ENCODE data around the gene NAP1L1.

Gene NAP1L1

DNA sequence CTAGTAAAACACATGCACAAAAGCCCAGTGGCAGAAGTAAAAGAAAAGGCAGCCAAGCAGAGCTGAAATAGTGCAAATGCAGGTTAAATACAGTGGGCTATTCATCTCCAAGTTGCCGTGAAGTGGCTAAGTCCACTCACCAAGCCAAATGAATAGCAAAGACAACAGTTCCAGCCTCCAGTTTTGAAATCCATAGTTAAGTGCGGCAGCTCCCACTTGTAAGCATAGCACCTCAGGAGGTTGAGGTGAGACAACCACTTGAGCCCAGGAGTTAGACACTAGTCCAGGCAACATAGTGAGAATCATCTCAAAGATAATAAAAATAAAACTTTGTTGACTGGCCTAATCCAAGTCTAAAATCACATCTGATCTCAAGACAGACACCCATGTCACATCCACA lies 43.1 kb downstream of the NAP1L1 start:
- DNase-seq (ENCODE audit: low read depth in 3 of 3): no peak

DNA sequence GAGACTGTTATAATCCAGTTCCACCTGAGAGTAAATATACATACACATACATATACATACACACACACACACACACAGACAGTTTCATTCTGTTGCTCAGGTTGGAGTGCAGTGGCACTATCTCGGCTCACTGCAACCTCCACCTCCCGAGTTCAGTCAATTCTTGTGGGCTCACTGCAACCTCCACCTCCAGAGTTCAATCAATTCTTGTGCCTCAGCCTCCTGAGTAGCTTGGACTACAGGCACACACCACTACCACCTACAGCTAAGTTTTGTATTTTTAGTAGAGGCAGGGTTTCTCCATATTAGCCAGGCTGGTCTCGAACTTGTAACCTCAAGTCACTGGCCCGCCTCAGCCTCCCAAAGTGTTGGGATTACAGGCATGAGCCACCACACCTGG lies 44.0 kb downstream of the NAP1L1 start:
- DNase-seq (ENCODE audit: low read depth in 3 of 3): no peak

DNA sequence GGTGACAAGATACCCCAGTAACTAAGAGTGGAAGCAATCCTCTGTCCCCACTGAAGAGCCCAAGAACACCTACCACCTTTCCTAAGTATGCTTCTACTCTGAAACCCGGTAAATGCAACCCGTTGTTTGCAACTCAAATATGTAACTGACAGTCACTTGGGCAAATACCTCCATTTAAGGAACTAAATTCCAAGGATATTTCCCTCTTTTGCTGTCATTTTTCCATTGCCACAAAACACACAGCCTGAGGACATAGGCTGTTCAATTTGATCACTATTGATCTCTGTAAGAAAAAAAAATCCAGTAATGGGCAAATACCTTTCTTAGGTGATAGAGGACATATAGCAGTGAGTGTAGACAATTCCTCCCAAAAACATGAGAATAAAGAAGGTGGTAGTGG lies 46.3 kb downstream of the NAP1L1 start:
- no peak for DNase-seq (ENCODE audit: low read depth in 3 of 3)

DNA sequence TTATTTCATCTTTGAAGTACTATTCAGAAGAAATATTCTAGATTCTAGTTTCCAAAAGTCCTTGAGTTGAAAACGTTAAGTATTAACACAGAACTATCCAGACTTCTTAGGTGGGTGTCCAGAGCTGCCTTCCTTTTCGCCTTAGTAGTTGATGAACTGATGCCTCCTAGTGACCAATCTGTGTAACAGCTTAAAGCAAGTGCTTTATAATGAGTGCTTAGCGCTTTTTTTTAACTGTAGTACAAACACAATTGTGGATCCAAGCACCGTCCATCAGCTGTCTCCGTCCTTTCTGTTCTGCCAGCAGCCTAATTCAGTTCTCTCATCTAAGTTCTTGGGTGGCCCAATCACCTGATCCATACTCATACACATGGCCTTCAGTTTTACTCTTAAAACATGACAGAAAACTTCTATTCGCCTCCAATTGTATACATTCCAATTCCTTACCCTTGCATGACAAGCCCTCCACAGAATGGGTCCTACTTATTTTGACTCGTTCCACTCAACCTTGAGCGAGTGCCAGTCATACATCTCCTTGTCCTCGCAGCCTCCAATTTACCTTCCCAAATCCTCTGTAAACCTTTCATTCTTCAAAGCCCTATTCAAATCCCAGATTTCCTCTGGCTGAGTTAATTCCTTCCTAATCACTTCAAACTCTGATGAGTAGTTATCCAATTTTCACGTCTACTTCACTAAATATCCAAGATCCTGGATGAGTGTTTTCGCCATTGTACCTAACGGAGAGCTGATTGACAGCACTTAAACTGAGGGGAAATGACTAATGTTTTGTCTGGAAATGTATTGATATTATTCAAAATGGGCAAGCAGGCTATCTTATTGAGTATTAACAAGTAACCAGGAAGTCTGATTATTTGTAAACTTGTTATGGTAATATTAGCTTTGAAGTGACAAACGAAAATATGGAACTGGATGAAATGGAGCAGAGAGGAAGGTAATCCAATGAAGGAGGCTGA lies 47.1 kb downstream of the NAP1L1 start:
- no peak for DNase-seq (ENCODE audit: low read depth in 3 of 3)

DNA sequence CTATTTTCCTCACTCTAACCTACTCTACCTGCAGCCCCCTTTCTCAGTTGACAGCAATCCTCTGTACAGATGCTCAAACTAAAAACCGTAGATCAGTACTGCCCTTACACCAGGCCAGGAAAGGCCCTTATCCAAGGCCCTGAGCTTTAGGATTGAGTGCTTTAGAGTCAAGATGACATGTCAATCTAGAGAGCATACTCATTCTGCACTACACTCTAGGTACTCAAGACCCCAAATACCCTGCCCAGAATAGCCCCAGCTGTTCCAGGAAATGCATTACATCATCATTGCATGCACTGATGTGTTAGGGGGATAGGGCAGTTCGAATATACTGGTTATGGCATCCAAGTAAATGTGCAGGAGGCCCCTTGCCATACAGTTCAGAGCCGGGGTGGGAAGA lies 49.4 kb downstream of the NAP1L1 start:
- DNase-seq (ENCODE audit: low read depth in 3 of 3): no peak

DNA sequence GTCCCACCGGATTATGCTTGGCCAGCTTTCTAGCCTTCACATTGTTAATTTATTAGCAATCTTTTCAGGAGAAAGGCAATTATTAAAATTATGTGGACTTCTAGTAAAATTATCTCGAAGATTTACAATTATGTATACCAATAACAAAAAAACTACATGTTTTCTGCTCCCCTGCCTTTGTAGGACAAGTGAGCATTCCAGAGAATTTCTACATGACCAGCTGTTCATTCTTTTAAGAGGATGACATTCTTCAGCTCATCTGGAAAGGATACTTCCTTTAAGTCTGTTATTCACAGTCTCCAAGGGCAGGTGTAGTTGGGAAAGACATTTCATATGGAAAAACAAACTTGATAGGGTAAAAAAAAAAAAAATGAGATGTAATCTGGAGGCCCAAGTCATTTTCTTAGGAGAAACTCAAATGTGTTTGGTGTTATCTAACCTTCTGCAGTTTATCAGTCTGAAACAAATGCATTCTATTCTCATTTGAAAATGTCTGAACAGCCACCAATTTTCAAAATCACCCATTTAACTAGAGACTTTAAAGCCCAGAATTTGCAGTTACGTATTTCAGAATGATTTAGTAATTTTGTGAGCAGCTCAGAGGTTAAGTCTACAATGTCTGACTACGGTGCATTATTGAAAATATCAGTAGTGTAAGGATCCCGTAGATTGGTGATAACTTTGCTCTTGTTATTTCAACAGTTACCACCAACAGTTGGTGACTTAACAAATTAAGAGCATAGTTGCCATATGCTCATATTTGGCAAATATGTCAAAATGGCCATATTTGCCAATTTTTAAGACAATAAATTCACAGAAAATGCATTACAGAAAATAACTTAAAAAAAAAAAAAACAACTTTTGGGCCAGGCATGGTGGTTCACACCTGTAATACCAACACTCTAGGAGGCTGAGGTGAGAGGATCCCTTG lies 51.1 kb downstream of the NAP1L1 start:
- DNase-seq (ENCODE audit: low read depth in 3 of 3): no peak

DNA sequence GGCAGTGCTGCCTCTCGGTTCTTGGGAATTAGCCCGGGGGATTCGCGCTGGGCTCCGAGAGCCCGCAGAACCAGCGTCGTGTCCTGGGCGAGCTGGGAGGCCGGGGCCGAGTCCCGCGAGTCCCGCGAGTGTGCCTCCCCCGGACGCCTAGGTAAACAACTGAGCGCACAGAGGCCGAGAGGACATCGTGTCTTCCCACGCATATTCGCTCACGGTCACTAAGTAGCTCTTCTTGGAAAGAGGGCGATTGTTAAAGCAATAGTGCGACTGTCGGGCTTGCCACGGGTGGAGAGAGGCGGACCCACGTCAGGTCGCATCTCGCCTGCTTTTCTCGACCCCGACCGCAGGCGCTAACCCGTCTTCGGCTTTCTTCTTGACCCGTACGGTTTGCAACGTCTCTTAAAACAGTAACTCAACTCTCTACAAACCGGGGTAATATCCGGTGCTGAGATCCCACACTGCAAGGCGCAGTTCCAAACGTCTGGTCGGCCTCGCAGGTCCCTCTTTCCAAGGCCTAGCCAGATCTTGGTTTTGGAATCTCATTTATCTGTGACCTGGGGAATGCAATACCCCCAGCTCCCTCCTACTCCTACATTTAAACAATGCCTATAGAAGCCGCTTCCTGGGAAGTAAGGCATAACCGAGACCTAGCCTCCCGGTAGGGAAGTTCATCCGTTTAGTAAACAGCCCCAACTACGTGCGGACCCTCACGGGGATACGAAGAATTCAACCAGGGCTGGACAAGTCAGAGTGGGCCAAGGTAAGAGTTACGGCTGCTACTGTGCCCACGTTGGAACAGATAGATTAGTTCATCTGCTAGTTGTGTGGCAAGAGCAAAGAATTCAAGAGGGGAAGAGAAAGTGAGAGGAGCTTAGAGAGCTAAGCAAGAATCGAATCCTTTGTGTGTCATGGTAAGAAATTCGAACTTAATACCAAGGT lies 52.2 kb downstream of the NAP1L1 start:
- peak in 1 of 3 experiments; percentile 37 for DNase-seq (ENCODE audit: low read depth in 3 of 3)

DNA sequence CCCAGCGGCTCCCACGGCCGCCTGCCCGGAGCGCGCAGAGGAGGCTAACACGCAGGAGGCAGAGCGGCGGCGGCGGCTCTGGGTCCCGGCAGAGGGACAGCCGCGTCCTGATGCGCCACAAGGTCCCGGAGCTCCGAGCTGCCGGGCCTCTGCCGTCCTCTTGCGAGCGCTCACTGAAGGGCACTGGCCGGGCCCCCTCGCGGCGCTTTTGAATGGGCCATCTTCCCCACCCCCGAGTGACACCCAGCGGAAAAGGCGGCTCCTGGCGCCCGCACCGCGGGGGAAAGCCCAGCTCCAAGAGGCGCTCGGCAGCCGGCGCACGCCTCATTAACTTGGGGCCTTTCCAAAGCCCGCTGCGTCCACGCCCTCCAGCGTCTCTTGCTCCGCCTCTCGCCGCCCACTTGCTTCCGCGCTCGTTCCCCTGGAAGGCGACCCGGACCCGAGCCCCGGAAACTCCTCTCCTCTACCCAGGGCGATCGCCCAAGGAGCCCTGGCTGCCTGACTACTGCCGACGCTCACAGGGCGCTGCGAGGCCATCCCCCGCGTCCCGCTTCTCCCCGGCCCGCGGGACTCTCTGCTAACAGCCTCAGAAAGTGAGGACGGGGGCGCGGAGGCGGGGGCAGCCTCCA lies 53.0 kb downstream of the NAP1L1 start, which contains the start of gene PHLDA1:
Gene PHLDA1, minus strand, starts transcription at position 363 of the 629 bp plus-strand sequence.
- peak; percentile 87 to 93 (median 91) for DNase-seq (ENCODE audit: low read depth in 3 of 3)

DNA sequence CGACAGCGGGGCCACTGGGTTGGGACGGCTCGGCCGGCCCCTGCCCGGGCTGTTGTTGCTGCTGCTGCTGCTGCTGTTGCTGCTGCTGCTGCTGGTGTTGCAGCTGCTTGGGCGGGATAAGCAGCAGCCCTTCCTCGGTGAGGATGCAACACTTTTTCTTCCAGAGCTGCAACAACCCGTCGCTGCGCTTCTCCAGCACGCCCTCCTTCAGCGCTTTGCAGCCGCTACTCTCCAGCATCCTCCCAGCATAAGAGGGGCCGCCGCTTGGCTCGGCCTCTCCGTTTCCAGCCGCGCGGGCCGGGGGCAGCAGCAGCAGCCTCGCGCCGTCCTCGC lies 53.4 kb downstream of the NAP1L1 start:
- DNase-seq (ENCODE audit: low read depth in 3 of 3): no peak

DNA sequence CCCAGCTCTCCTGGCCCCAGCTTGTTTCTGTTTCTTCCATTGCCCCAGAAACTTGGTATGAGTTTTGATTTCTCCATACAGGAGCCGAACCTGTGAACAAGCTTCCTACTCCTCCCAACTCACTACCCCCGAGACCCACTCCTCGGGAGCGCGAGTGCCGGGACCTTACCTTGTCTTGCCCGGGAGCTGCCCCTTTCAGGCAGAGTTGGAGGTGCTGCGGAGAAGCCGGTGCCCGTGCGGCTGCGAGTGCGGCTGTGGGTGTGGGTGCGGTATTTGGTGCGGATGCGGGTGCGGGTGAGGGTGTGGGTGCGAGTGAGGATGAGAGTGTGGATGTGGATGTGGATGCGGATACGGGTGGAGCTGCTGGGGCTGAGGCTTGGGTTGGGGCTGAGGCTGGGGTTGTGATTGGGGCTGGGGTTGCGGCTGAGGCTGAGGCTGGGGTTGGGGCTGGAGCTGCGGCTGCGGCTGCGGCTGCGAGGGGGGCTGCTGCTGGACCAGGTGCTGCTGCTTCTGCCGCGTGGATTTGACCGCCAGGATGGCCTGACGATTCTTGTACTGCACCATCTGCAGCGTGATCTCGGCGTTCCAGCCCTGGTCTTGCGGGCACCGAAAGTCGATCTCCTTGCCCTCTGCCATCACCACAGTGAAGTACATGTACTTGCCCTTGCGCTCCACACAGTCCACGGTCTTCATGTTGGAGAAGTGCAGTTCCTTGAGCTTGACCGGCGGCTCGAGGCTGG lies 54.0 kb downstream of the NAP1L1 start:
- peak in 2 of 3 experiments; percentile 31 to 39 for DNase-seq (ENCODE audit: low read depth in 3 of 3)

DNA sequence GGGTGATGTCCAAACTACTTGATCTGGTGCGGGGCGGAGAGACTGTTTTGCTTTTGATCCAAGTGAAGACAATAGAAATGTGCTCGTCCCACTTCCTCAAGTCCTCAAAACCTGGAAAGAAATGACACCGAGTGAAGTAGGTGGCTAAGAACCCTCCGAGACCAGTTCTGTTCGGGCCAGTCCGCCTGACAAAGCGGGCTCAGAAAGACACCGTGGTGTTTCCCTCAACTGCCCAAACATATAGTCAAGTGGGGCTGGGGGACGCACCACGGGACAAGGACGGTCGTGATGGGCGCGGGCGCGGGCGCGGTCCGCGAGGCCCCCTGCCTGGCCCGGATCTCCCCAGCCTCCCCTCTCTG lies 54.5 kb downstream of the NAP1L1 start:
- no peak for DNase-seq (ENCODE audit: low read depth in 3 of 3)

DNA sequence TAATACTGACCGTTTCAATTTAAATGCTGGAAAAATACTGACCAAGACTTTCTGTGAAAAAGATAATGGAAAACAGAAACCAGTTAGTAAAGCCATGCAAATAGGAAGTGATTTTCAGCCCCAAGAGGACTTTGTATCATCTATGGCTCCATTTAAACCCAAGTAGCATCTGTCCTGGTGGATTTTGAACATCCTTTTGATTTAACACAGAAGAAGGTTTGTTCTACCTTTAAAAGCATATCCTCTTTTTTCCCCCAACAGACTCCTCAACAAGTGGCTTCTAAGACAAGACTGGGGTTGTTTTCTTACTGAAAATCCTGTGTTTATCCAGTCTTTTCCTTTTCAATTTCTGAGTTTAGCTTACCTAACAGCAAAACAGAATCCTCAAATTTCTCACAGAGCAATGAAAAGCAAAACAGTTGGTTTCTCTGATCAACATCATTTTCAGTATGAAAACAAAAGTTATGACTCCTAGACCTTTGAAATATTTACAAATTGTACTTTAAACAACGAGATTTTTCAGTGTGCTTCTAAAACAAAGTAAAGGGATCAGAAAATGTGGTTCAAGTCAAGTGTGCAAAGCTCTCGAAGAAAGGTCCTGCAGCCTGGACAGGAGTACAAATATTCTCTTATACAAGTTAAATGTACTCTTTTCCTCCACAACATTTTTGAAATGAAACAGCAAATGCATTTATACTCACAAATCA lies 55.8 kb downstream of the NAP1L1 start:
- no peak for DNase-seq (ENCODE audit: low read depth in 3 of 3)

DNA sequence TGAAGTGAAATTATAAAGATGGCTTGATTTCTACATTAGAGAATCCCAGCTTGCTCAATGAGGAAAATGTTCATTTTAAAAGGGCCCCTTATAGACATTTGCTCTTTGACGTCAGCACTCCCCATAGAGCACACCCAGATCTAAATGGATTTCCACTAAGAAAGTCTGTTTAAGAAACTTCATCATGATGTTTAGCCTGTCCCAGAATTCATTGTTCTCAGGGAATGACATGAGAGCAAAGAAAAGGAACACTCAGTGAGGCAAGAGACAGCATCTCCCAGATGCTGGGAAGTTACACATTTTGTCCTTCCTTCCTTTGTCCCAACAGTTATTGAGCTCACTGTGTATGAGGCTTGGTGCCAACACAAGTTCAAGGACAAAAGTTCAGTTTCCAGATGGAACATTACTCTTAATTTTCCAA lies 57.8 kb downstream of the NAP1L1 start:
- DNase-seq (ENCODE audit: low read depth in 3 of 3): no peak

DNA sequence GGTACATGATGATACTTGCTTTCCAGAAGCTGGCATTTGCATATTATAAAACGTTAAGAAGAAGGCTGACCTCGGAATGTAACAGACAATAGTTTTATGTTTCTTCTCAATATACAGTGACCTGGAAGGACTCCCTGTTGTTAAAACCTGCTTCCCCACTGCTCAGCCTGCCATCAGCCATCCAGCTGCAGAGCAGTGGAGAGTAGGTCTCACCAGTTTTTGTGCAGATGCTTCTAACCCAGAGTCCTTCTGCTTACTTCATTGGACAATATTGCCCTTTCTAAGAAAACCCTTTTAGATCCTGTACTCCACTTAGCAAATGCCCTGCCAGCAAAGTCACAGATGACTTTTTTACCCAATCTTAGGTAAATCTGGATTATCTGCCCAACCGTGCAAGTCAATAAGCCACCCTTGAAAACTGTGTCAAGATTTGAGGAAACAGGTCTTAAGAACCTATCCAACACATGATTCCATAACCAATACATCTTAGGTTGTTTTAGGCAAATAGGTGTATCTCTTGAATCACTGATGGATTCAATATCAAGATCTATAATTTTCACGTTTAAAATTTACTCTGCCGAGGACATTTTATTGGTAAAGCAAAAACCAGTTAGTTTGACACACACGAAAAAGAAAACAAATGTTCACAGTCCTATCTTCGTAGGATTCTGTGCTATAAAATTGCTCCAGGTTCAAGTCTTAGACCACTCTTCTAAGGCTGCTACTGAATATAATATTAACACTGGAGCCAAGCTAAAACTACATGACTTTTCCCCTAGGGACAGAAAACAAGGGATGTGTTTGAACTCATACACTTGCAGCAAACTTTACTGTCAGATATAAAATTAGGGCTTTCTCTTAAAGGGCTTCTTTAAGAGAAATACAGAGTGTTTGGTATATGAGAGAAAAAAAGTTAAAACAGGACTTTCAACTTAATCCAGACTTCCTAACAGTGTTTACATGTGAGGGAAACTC lies 58.6 kb downstream of the NAP1L1 start:
- no peak for DNase-seq (ENCODE audit: low read depth in 3 of 3)

DNA sequence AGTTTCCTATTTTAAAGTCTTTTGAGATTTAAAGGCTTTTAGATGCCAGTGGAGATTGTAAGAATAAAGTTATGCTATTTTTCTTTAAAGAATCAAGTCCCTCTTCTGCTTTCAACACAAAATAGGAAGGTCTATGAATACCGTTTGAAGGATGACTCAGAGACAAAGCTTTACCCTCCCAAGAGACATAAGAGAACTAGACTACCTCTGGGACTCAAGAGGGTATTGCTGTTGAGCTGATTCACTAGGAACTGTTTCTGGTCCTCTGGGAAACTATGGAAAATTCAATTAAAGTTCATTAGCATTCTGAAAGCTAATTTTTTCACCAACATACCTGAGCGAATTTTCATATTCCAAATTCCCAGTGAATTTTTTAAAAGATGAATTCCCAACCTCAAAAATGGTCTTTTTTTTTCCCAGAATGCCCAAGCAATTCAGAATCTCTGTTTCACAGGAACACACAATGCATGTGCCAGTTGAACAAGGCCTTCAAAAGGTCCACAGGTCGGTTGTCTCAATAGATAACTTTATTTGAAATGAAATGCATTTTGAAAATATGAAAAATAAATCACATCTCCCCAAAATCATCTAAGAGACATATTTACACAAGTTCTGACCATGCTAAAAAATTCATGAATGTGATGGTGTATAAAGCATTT lies 59.4 kb downstream of the NAP1L1 start:
- no peak for DNase-seq (ENCODE audit: low read depth in 3 of 3)

DNA sequence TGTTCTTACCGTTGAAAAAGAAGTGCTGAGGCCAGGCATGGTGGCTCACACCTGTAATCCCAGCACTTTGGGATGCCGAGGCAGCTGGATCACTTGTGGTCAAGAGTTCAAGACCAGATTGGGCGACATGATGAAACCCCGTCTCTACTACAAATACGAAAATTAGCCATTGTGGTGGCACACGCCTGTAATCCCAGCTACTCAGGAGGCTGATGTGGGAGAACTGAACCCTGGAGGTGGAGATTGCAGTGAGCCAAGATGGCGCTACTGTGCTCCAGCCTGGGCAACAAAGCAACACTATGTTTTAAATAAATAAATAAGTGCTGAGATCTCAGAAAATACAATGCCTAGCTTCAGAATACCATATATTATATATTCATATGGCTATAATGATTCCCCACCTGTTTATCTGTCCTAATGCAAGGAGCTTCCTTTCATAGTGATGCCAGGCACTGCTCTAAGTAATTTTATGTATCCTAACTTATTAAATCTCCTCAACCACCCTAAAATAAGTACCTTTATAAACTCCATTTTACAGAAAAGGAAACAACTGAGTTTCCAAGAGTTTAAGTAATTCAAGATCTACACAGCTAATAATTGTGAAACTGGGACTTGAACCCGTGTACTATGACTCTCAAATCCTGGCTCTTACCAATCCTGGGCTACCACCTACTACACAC lies 60.2 kb downstream of the NAP1L1 start:
- DNase-seq (ENCODE audit: low read depth in 3 of 3): no peak

DNA sequence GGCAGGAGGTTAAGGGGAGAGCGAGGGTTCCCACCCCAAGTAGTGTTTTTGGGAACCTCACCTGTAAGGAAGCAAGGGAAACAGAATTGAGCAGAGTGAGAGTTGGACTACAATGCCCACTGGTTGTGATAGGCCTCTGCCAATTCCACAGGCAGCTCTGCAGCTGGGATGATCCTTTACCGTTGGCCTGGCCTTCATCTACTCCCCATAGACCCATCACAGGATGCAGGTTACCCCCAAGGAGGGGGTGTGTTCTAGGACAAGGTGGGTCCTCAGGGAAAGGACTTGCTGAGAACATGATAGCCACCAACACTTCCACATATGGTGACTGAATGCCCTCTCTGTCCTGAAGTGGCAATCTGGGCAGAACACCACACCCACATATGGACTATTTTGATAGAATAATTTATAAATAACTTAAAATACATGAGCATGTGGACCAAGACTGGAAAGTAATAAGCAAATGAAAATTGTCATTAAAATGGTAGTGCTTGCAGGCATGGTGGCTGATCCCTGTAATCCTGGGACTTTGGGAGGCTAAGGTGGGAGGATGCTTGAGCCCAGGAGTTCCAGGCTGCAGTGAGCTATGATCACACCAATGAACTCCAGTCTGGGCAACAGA lies 61.3 kb downstream of the NAP1L1 start:
- no peak for DNase-seq (ENCODE audit: low read depth in 3 of 3)

Measured in stimulated activated CD4-positive, alpha-beta T cell treated with anti-CD3 and anti-CD28 coated beads, TNF-alpha, amount 100 ng/mL, for 4 hours (primary cell).